ENCODE measurements around the gene EGLN1. TPM values are rescaled to one million over a fixed set of nuclear protein-coding genes. Genes with fewer than 3 reads are reported as not detected.

Gene EGLN1
- total RNA-seq, 3 donors from 2014 or later, result 49.3 to 61.1 (median 55.0) TPM

GRCh38 chr1:231386466-231386865 is 35.6 kb downstream of the EGLN1 start:
- no peaks in the 10 kb centered on the region for H3K4me1 ChIP-seq (ENCODE audit: low read depth)
- DNase-seq (no peak), ATAC-seq (no peak)
- intact Hi-C loops (cut with DNase I, micrococcal nuclease), result no loop called here
- TF ChIP-seq CTCF (IDR thresholded peaks at IDR 0.05), result no peak
- H3K36me3 ChIP-seq (ENCODE audit: low read depth), result no peaks in the 10 kb centered on the region
- H3K9me3 ChIP-seq, result no peaks in the 10 kb centered on the region
- no peak overlapping the region for H3K4me3 ChIP-seq

GRCh38 chr1:231385416-231385748 is 36.7 kb downstream of the EGLN1 start:
- Histone ChIP-seq H3K36me3 (ENCODE audit: low read depth) (no peaks in the 10 kb centered on the region), H3K4me1 (ENCODE audit: low read depth) (no peaks in the 10 kb centered on the region), H3K4me3 (no peak overlapping the region), H3K9me3 (no peaks in the 10 kb centered on the region)
- TF ChIP-seq CTCF (IDR thresholded peaks at IDR 0.05), result no peak
- intact Hi-C loops (cut with DNase I, micrococcal nuclease), result no loop called here
- DNase-seq, result no peak
- ATAC-seq, result peak; percentile 25

- no peaks in the 10 kb centered on the region for H3K4me1 ChIP-seq (ENCODE audit: low read depth)
- DNase-seq (no peak), ATAC-seq (no peak)
- H3K36me3 ChIP-seq (ENCODE audit: low read depth), result no peaks in the 10 kb centered on the region
- no peak overlapping the region for H3K4me3 ChIP-seq
- no peaks in the 10 kb centered on the region for H3K9me3 ChIP-seq
- no peak for TF ChIP-seq CTCF (IDR thresholded peaks at IDR 0.05)
- intact Hi-C loops (cut with DNase I, micrococcal nuclease), result no loop called here
Measured at GRCh38 chr1:231384696-231385415, 37.2 kb downstream of the EGLN1 start.

GRCh38 chr1:231383159-231383860 is 38.8 kb downstream of the EGLN1 start:
- DNase-seq (no peak), ATAC-seq (no peak)
- Histone ChIP-seq H3K4me1 (ENCODE audit: low read depth) (no peaks in the 10 kb centered on the region), H3K9me3 (no peaks in the 10 kb centered on the region), H3K4me3 (no peak overlapping the region), H3K36me3 (ENCODE audit: low read depth) (no peaks in the 10 kb centered on the region)
- intact Hi-C loops (cut with DNase I, micrococcal nuclease), result no loop called here
- TF ChIP-seq CTCF (IDR thresholded peaks at IDR 0.05), result no peak

- no peaks in the 10 kb centered on the region for H3K36me3 ChIP-seq (ENCODE audit: low read depth)
- intact Hi-C loops (cut with DNase I, micrococcal nuclease), result no loop called here
- no peak overlapping the region for H3K4me3 ChIP-seq
- no peak for DNase-seq
- no peak for ATAC-seq
- no peak for TF ChIP-seq CTCF (IDR thresholded peaks at IDR 0.05)
- no peaks in the 10 kb centered on the region for H3K9me3 ChIP-seq
- H3K4me1 ChIP-seq (ENCODE audit: low read depth), result no peaks in the 10 kb centered on the region
Measured at GRCh38 chr1:231382426-231382825, 39.7 kb downstream of the EGLN1 start.
